ENCODE data around the gene ZFC3H1. TPM values are rescaled to one million over a fixed set of nuclear protein-coding genes. Genes with fewer than 3 reads are reported as not detected.
A peak's percentile ranks its signal among the peaks of the same experiment; 100 is the strongest.

The ZFC3H1 gene
- total and polyA plus RNA-seq, 2 donors (not counting 3 experiments of a cell fraction or from before 2014, with no cell fraction given) = 23.6 to 60.4 TPM

DNA sequence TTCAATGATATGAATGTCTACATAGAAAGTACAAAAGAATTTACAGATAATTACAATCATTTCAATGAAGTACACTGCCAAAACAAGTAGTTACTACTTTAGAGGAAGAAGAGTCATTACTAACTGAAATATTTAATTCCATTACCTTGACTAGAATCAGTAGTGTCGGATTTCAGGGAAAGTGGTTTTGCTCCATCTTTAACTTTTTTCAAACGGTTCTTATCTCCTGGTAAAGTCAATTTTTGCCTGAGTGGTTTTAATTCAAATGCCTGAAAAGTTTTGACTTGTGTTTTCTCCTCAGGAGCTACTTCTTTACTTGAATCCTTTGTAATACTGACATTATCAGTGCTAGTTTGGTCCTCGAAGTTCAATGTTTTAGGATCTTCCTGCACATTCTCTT, 6.9 kb downstream of the ZFC3H1 start:
- H3K4me2 ChIP-seq (ENCODE audit: insufficient read depth, low read length) = peak overlapping the region; percentile 46
- FAIRE-seq = no peak
- H3K27ac ChIP-seq (ENCODE audit: insufficient read depth, low read depth, low read length) = no peak overlapping the region
- TF ChIP-seq GATA2 (IDR thresholded peaks at IDR 0.05; ENCODE audit: insufficient read depth, insufficient read length, low read depth, low read length) (no peak), EZH2 (IDR thresholded peaks at IDR 0.05; ENCODE audit: borderline replicate concordance, low read depth, low read length, severe bottlenecking) (no peak), JUN (IDR thresholded peaks at IDR 0.05; ENCODE audit: borderline replicate concordance, insufficient read depth, insufficient read length, low read depth) (no peak), POLR2A (IDR thresholded peaks at IDR 0.05; ENCODE audit: low read depth, low read length) (no peak), FOS (IDR thresholded peaks at IDR 0.05; ENCODE audit: borderline replicate concordance, insufficient read depth, low read length) (no peak), MYC (IDR thresholded peaks at IDR 0.05; ENCODE audit: low read depth, low read length) (no peak), POLR2AphosphoS5 (IDR thresholded peaks at IDR 0.05; ENCODE audit: insufficient read depth, low read depth, low read length) (no peak)
- TF ChIP-seq, protein P1, sequence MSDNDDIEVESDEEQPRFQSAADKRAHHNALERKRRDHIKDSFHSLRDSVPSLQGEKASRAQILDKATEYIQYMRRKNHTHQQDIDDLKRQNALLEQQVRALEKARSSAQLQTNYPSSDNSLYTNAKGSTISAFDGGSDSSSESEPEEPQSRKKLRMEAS (IDR thresholded peaks at IDR 0.05; ENCODE audit: insufficient read depth, insufficient read length) = no peak
- TF ChIP-seq, protein P2, sequence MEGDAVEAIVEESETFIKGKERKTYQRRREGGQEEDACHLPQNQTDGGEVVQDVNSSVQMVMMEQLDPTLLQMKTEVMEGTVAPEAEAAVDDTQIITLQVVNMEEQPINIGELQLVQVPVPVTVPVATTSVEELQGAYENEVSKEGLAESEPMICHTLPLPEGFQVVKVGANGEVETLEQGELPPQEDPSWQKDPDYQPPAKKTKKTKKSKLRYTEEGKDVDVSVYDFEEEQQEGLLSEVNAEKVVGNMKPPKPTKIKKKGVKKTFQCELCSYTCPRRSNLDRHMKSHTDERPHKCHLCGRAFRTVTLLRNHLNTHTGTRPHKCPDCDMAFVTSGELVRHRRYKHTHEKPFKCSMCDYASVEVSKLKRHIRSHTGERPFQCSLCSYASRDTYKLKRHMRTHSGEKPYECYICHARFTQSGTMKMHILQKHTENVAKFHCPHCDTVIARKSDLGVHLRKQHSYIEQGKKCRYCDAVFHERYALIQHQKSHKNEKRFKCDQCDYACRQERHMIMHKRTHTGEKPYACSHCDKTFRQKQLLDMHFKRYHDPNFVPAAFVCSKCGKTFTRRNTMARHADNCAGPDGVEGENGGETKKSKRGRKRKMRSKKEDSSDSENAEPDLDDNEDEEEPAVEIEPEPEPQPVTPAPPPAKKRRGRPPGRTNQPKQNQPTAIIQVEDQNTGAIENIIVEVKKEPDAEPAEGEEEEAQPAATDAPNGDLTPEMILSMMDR (IDR thresholded peaks at IDR 0.05; ENCODE audit: extremely low read depth in 1 of 2, insufficient read depth in 1 of 2, low read depth in 1 of 2, low read length in 2 of 2) = no peak
- no peak for DNase-seq (ENCODE audit: low read depth, low spot score)
- peaks cover 93% of the 10 kb centered on the region for H3K79me2 ChIP-seq (ENCODE audit: control insufficient read depth, insufficient read depth, low read length)
- no peak overlapping the region for H2AFZ ChIP-seq (ENCODE audit: low read depth, low read length)
- no peaks in the 10 kb centered on the region for H3K9me3 ChIP-seq (replicated peaks; ENCODE audit: control insufficient read depth, insufficient read depth, low read length)
- ChIA-PET POLR2A (no interaction called here), CTCF (interaction anchor here (1.0 kb wide), 1 partner anchor 10 kb away, joined by 3 read pairs; no protein-coding TSS in a partner anchor)
- intact Hi-C loops (cut with micrococcal nuclease) (no loop called here), dilution Hi-C loops (cut with MboI; ENCODE audit: extremely low pct_ligation_motif_present, low sequenced_read_pairs) (no loop called here)
- no peaks in the 10 kb centered on the region for H3K9me1 ChIP-seq (replicated peaks; ENCODE audit: control insufficient read depth, extremely low read depth, insufficient read depth, low read length)
- BruUV-seq (replicated peaks) = no TSS peak
- no peak overlapping the region for H3K4me3 ChIP-seq (replicated peaks in 1 of 3; ENCODE audit: insufficient read depth in 1 of 3, low read depth in 1 of 3, low read length in 3 of 3)
- H3K36me3 ChIP-seq (ENCODE audit: control insufficient read depth in 2 of 2, extremely low read depth in 1 of 2, insufficient read depth in 2 of 2, low read length in 2 of 2) = peaks cover 1 to 26% of the 10 kb centered on the region in 2 experiments
- no peak overlapping the region for H3K9ac ChIP-seq (replicated peaks; ENCODE audit: extremely low read depth, insufficient read depth, low read length)
- H4K20me1 ChIP-seq (replicated peaks; ENCODE audit: control insufficient read depth, extremely low read depth, insufficient read depth, low read length) = peaks cover 4% of the 10 kb centered on the region
- H3K27me3 ChIP-seq (ENCODE audit: control insufficient read depth in 2 of 2, insufficient read depth in 2 of 2, low read length in 2 of 2) = no peaks in the 10 kb centered on the region
- peaks cover 12% of the 10 kb centered on the region for H3K4me1 ChIP-seq (ENCODE audit: control insufficient read depth, extremely low read depth, insufficient read depth, low read length)
